GM12878 (cell line): ENCODE results near the gene ZBTB6. TPM values are rescaled to one million over a fixed set of nuclear protein-coding genes. Genes with fewer than 3 reads are reported as not detected.

Experiments
- ATF3 ChIP-seq: IDR thresholded peaks from 2 replicates; pipeline ENCODE4 v1.6.1; 2011; ENCODE audit warnings: low read depth, mild to moderate bottlenecking, low read length, moderate library complexity, borderline replicate concordance; ENCODE audit errors: extremely low read depth
- CBX5 ChIP-seq: sonication (generic); IDR thresholded peaks from 2 replicates; pipeline ENCODE4 v1.6.1; 2016; ENCODE audit warnings: low read depth, moderate library complexity, mild to moderate bottlenecking, inconsistent platforms
- E2F8 ChIP-seq: fragments of 450-650 bp; IDR thresholded peaks from 2 replicates; pipeline ENCODE4 v1.6.1; 2018; ENCODE audit warnings: mild to moderate bottlenecking, low read depth, moderate library complexity; ENCODE audit not compliant: partially characterized antibody
- EZH2 ChIP-seq: IDR thresholded peaks from 2 replicates; pipeline ENCODE4 v1.6.1; 2012; ENCODE audit warnings: low read depth, mild to moderate bottlenecking, control low read depth, inconsistent platforms, low read length, borderline replicate concordance; ENCODE audit not compliant: control insufficient read depth
- PRDM15 ChIP-seq: fragments of 450-650 bp; formaldehyde crosslinking; IDR thresholded peaks from 2 replicates; pipeline ENCODE4 v1.4.0; 2020; ENCODE audit warnings: mild to moderate bottlenecking, moderate library complexity
- TCF7 ChIP-seq: IDR thresholded peaks from 2 replicates; pipeline ENCODE4 v1.6.1; 2014; ENCODE audit warnings: antibody characterized with exemption, borderline replicate concordance
- ZNF217 ChIP-seq: fragments of 450-650 bp; IDR thresholded peaks from 2 replicates; pipeline ENCODE4 v1.6.1; 2017; ENCODE audit warnings: antibody characterized with exemption, mild to moderate bottlenecking
- ZNF592 ChIP-seq: fragments of 450-650 bp; IDR thresholded peaks from 2 replicates; pipeline ENCODE4 v1.6.1; 2017; ENCODE audit warnings: mild to moderate bottlenecking, moderate library complexity
- ZNF687 ChIP-seq: fragments of 450-650 bp; IDR thresholded peaks from 2 replicates; pipeline ENCODE4 v1.6.1; 2017; ENCODE audit warnings: mild to moderate bottlenecking, moderate library complexity
- ZSCAN29 ChIP-seq: fragments of 450-650 bp; IDR thresholded peaks from 2 replicates; pipeline ENCODE4 v1.6.1; 2017; ENCODE audit warnings: mild to moderate bottlenecking, moderate library complexity
- polyA plus RNA-seq, 11 experiments: library from polyadenylated mRNA; depleted of rRNA in 4 of 11; unstranded in 6 of 11; stranded (reverse) in 5 of 11; fragments of >200 nt; fragmentation: Nextera tagmentation in 4 of 11; fragmentation: Illumina TruSeq in 1 of 11; extraction: Ambion mirVana in 4 of 11; extraction: Trizol in 1 of 11; gene quantifications; 1 replicate in 1 of 11; 2 replicates in 10 of 11; pipeline versions ENCODE4 v1.2.1 to v1.2.3, GENCODE V29; 2011 to 2016; ENCODE audit warnings: inconsistent platforms in 2 of 11, missing spikeins in 2 of 11, low read depth in 1 of 11
- total RNA-seq, 4 experiments: library from RNA; depleted of rRNA in 3 of 4; stranded (reverse); fragments of >200 nt in 3 of 4; fragmentation: Illumina TruSeq in 1 of 4; extraction: Trizol in 1 of 4; gene quantifications; 2 replicates each; pipeline versions ENCODE4 v1.2.1 to v1.2.3, GENCODE V29; 2013 to 2021

ZBTB6 gene
- total and polyA plus RNA-seq, 10 of the 15 experiments (the other 5 are each of a cell fraction or from before 2014, with no cell fraction given) = 1.7 to 11.5 (median 7.0) TPM

GRCh38 chr9:122931226-122932121 lies 18.4 kb upstream of the ZBTB6 start, which contains the start of gene ZBTB26 (continued):
- TF ChIP-seq PRDM15 (no peak), EZH2 (no peak), CBX5 (peak; percentile 22; the same call in 1 of the 2 replicates), ZSCAN29 (no peak), ATF3 (no peak), ZNF687 (no peak), ZNF592 (no peak), ZNF217 (no peak), TCF7 (0 out of 2 replicates have a peak, but pooled peaks have one; percentile 20), E2F8 (peak; percentile 38)
